HG03571 (cell line): Measurements from ENCODE around the gene ABCC1.
"Not testable (repeated sequence)": the region's sequence is repeated elsewhere in the genome, so short reads cannot be mapped to it uniquely, and the experiment has no call there.

Experiments
- ATAC-seq: cut with Tn5 transposase; IDR thresholded peaks from one replicate; pipeline ENCODE4 v1.9.1; 2021; ENCODE audit not compliant: unreplicated experiment

ABCC1 gene

GRCh38 chr16:16169615-16170014 lies 220.2 kb downstream of the ABCC1 start:
- no peak for ATAC-seq

- ATAC-seq: no peak
These were observed 222.0 kb downstream of the ABCC1 start for GRCh38 chr16:16171332-16171919.

GRCh38 chr16:16172991-16173390 lies 223.6 kb downstream of the ABCC1 start:
- no peak for ATAC-seq

GRCh38 chr16:16175296-16175695 lies 225.9 kb downstream of the ABCC1 start:
- no peak for ATAC-seq

- ATAC-seq: no peak
These were observed 226.9 kb downstream of the ABCC1 start for GRCh38 chr16:16176328-16176727.

GRCh38 chr16:16178455-16179162 lies 229.2 kb downstream of the ABCC1 start:
- no peak for ATAC-seq

- ATAC-seq: not testable (repeated sequence)
These were observed 232.3 kb downstream of the ABCC1 start for GRCh38 chr16:16181748-16182147.

GRCh38 chr16:16182918-16183317 lies 233.5 kb downstream of the ABCC1 start:
- no peak for ATAC-seq

GRCh38 chr16:16183562-16183961 lies 234.1 kb downstream of the ABCC1 start:
- ATAC-seq: no peak

GRCh38 chr16:16184594-16184993 lies 235.2 kb downstream of the ABCC1 start:
- ATAC-seq: no peak

GRCh38 chr16:16185095-16185494 lies 235.7 kb downstream of the ABCC1 start:
- no peak for ATAC-seq

- no peak for ATAC-seq
These were observed 237.4 kb downstream of the ABCC1 start for GRCh38 chr16:16186820-16187219.

GRCh38 chr16:16188827-16189226 lies 239.4 kb downstream of the ABCC1 start:
- ATAC-seq: no peak

GRCh38 chr16:16189842-16190241 lies 240.4 kb downstream of the ABCC1 start:
- ATAC-seq: no peak

- no peak for ATAC-seq
These were observed 241.1 kb downstream of the ABCC1 start for GRCh38 chr16:16190546-16190945.

- ATAC-seq: not testable (repeated sequence)
These were observed 241.6 kb downstream of the ABCC1 start for GRCh38 chr16:16190966-16191365.

- ATAC-seq: no peak
These were observed 242.2 kb downstream of the ABCC1 start for GRCh38 chr16:16191493-16192167.
